K562 (cell line): ENCODE measurements around the gene AKNA.

Experiments used
- CTCF ChIP-seq, 3 experiments: IDR thresholded peaks in 2 of 3; conservative IDR thresholded peaks in 1 of 3; 2 replicates each; pipeline ENCODE4 v1.5.1; 2011 to 2012; ENCODE audit warnings: low read length in 3 of 3, mild to moderate bottlenecking in 3 of 3, control low read depth in 2 of 3, improper control_type of control experiment in 1 of 3, inconsistent platforms in 1 of 3, low read depth in 1 of 3, mixed read lengths in 1 of 3, moderate library complexity in 1 of 3; ENCODE audit not compliant: insufficient read depth in 2 of 3
- KDM2B ChIP-seq: fragments of 250-450 bp; sonication (Bioruptor Pico); IDR thresholded peaks from 2 replicates; pipeline ENCODE4 v1.8.0; 2021; ENCODE audit warnings: mild to moderate bottlenecking, moderate library complexity
- PHF8 ChIP-seq: fragments of 200-600 bp; sonication (generic); IDR thresholded peaks from 2 replicates; pipeline ENCODE4 v1.6.1; 2012; ENCODE audit warnings: mixed run types, mild to moderate bottlenecking, inconsistent platforms, low read length, moderate library complexity, borderline replicate concordance
- POLR2A ChIP-seq: fragments of 450-650 bp; conservative IDR thresholded peaks from 2 replicates; pipeline ENCODE4 v1.6.1; 2016
- PTBP1 ChIP-seq: fragments of 200-400 bp; formaldehyde crosslinking; IDR thresholded peaks from 2 replicates; pipeline ENCODE4 v1.6.1; 2017; ENCODE audit warnings: low read depth, low read length
- RFX5 ChIP-seq: IDR thresholded peaks from 2 replicates; pipeline ENCODE4 v1.6.1; 2011; ENCODE audit warnings: low read depth, mild to moderate bottlenecking, improper control_type of control experiment, low read length
- SETDB1 ChIP-seq: IDR thresholded peaks from one replicate; pipeline ENCODE4 v1.6.1; 2012; ENCODE audit warnings: low read length, control low read depth, inconsistent platforms
- TCF7L2 ChIP-seq: fragments of 150-350 bp; IDR thresholded peaks from 2 replicates; pipeline ENCODE4 v1.6.1; 2016; ENCODE audit warnings: low read depth, mild to moderate bottlenecking, low read length, moderate library complexity
- ZKSCAN1 ChIP-seq: fragments of 150-350 bp; IDR thresholded peaks from 2 replicates; pipeline ENCODE4 v1.6.1; 2016; ENCODE audit warnings: low read depth, low read length
- ZNF143 ChIP-seq: sonication (generic); formaldehyde crosslinking; IDR thresholded peaks from 2 replicates; pipeline ENCODE4 v1.9.0; 2022; ENCODE audit warnings: mild to moderate bottlenecking, missing genetic modification reagents
- ZNF165 ChIP-seq: fragments of 250-450 bp; sonication (Bioruptor Pico); IDR thresholded peaks from 2 replicates; pipeline ENCODE4 v1.4.0; 2020; ENCODE audit warnings: borderline replicate concordance
- ZNF175 ChIP-seq: fragments of 200-800 bp; sonication (Bioruptor generic); IDR thresholded peaks from 2 replicates; pipeline ENCODE4 v1.6.1; 2016; ENCODE audit warnings: low read depth, mild to moderate bottlenecking, missing genetic modification characterization, missing compliant biosample characterization
- ZNF589 ChIP-seq: fragments of 200-800 bp; sonication (Bioruptor generic); IDR thresholded peaks from 2 replicates; pipeline ENCODE4 v1.6.1; 2016; ENCODE audit warnings: low read depth, missing genetic modification characterization, missing compliant biosample characterization
- ZSCAN29 ChIP-seq: fragments of 450-650 bp; IDR thresholded peaks from 2 replicates; pipeline ENCODE4 v1.6.1; 2017

- TF ChIP-seq SETDB1 = no peak
- no peak for TF ChIP-seq ZNF143
- no peak for TF ChIP-seq ZNF175 (CRISPR knock-in tag)
- TF ChIP-seq POLR2A = no peak
- TF ChIP-seq KDM2B (CRISPR knock-in tag) = no peak
- no peak for TF ChIP-seq ZNF589 (CRISPR knock-in tag)
- no peak for TF ChIP-seq TCF7L2
- TF ChIP-seq ZNF165 (CRISPR knock-in tag) = no peak
- no peak for TF ChIP-seq ZSCAN29
- TF ChIP-seq RFX5 = no peak
- TF ChIP-seq ZKSCAN1 = no peak
- TF ChIP-seq PTBP1 = no peak
- TF ChIP-seq PHF8 = no peak
- TF ChIP-seq CTCF (IDR thresholded peaks at IDR 0.05 in 2 of 3, conservative IDR thresholded peaks at IDR 0.05 in 1 of 3; ENCODE audit: insufficient read depth in 2 of 3, low read depth in 1 of 3, low read length in 3 of 3) = no peak
Observed at GRCh38 chr9:114370251-114370967, 17.4 kb downstream of the AKNA start.
